ENCODE data around the gene SCAPER. TPM values are rescaled to one million over a fixed set of nuclear protein-coding genes. Genes with fewer than 3 reads are reported as not detected.
A peak's percentile ranks its signal among the peaks of the same experiment; 100 is the strongest.

The SCAPER gene
- total and polyA plus RNA-seq, 2 donors (not counting 1 experiment from before 2014, with no cell fraction given), result 8.3 to 61.6 TPM

GRCh38 chr15:76576523-76577279 lies 328.4 kb downstream of the SCAPER start:
- Mint-ChIP-seq H3K27me3 (no peaks in the 10 kb centered on the region), H3K27ac (no peak overlapping the region), H3K4me3 (no peak overlapping the region), H3K9me3 (ENCODE audit: insufficient read depth) (peaks cover 8% of the 10 kb centered on the region), H3K4me1 (peaks cover 26% of the 10 kb centered on the region)
- DNase-seq, result no peak
- Histone ChIP-seq H2AFZ (ENCODE audit: insufficient read depth, low read depth, low read length, poor library complexity, severe bottlenecking) (no peak overlapping the region), H3K9me3 (ENCODE audit: control extremely low read depth in 1 of 3, control insufficient read depth in 2 of 3, insufficient read depth in 1 of 3, low read length in 2 of 3) (peaks cover 0 to 4% (median 3%) of the 10 kb centered on the region in 3 donors), H3K4me2 (replicated peaks; ENCODE audit: low read depth, low read length, poor library complexity, severe bottlenecking) (no peak overlapping the region), H3K9ac (ENCODE audit: low read length) (no peak overlapping the region), H3K27me3 (replicated peaks in 1 of 4; ENCODE audit: control extremely low read depth in 1 of 4, control insufficient read depth in 3 of 4, insufficient read depth in 4 of 4, low read length in 3 of 4) (no peaks in the 10 kb centered on the region), H3K4me3 (ENCODE audit: control extremely low read depth in 1 of 5, extremely low read depth in 1 of 5, insufficient read depth in 1 of 5, low read depth in 2 of 5, low read length in 4 of 5) (no peak overlapping the region), H3K4me1 (ENCODE audit: control insufficient read depth in 2 of 2, insufficient read depth in 2 of 2, low read length in 2 of 2) (peaks cover 13 to 16% of the 10 kb centered on the region in 2 donors), H3K36me3 (replicated peaks in 1 of 2; ENCODE audit: control extremely low read depth in 1 of 2, control insufficient read depth in 1 of 2, extremely low read depth in 1 of 2, insufficient read depth in 2 of 2, low read length in 1 of 2) (peaks cover 0 to under 1% of the 10 kb centered on the region in 2 experiments), H3K27ac (ENCODE audit: low read length in 2 of 2) (no peak overlapping the region), H4K20me1 (ENCODE audit: control insufficient read depth, insufficient read depth, low read length, poor library complexity, severe bottlenecking) (no peaks in the 10 kb centered on the region), H3K79me2 (ENCODE audit: control insufficient read depth, insufficient read depth, low read length) (no peaks in the 10 kb centered on the region)
- no peak for ATAC-seq (ENCODE audit: low read depth)
- CTCF ChIA-PET, result no interaction called here
- WGBS (ENCODE audit: insufficient coverage), result 86% methylated on average over 2 of the region's 9 CpGs
- POLR2A ChIA-PET, result no interaction called here
- TF ChIP-seq EZH2 (IDR thresholded peaks at IDR 0.05; ENCODE audit: borderline replicate concordance, insufficient read depth, low read depth, low read length, poor library complexity, severe bottlenecking), result no peak
- TF ChIP-seq CTCF (IDR thresholded peaks at IDR 0.05), result no peak
- intact Hi-C loops (cut with micrococcal nuclease), result no loop called here

GRCh38 chr15:76575679-76576078 lies 329.5 kb downstream of the SCAPER start:
- peak overlapping the region in 1 of 2 donors; percentile 14 for H3K27ac ChIP-seq (ENCODE audit: low read length in 2 of 2)
- intact Hi-C loops (cut with micrococcal nuclease), result no loop called here
- H3K4me3 ChIP-seq (ENCODE audit: control extremely low read depth in 1 of 5, extremely low read depth in 1 of 5, insufficient read depth in 1 of 5, low read depth in 2 of 5, low read length in 4 of 5), result no peak overlapping the region
- no peak for ATAC-seq (ENCODE audit: low read depth)
- WGBS (ENCODE audit: insufficient coverage), result 60% methylated on average over 1 of the region's 2 CpGs
- H3K79me2 ChIP-seq (ENCODE audit: control insufficient read depth, insufficient read depth, low read length), result no peaks in the 10 kb centered on the region
- no peaks in the 10 kb centered on the region for H3K27me3 Mint-ChIP-seq
- POLR2A ChIA-PET, result no interaction called here
- H2AFZ ChIP-seq (ENCODE audit: insufficient read depth, low read depth, low read length, poor library complexity, severe bottlenecking), result no peak overlapping the region
- H3K9ac ChIP-seq (ENCODE audit: low read length), result no peak overlapping the region
- no peaks in the 10 kb centered on the region for H3K27me3 ChIP-seq (replicated peaks in 1 of 4; ENCODE audit: control extremely low read depth in 1 of 4, control insufficient read depth in 3 of 4, insufficient read depth in 4 of 4, low read length in 3 of 4)
- H4K20me1 ChIP-seq (ENCODE audit: control insufficient read depth, insufficient read depth, low read length, poor library complexity, severe bottlenecking), result no peaks in the 10 kb centered on the region
- peaks cover 0 to 2% of the 10 kb centered on the region in 2 experiments for H3K36me3 ChIP-seq (replicated peaks in 1 of 2; ENCODE audit: control extremely low read depth in 1 of 2, control insufficient read depth in 1 of 2, extremely low read depth in 1 of 2, insufficient read depth in 2 of 2, low read length in 1 of 2)
- H3K4me1 Mint-ChIP-seq, result peaks cover 26% of the 10 kb centered on the region
- peaks cover 13 to 16% of the 10 kb centered on the region in 2 donors for H3K4me1 ChIP-seq (ENCODE audit: control insufficient read depth in 2 of 2, insufficient read depth in 2 of 2, low read length in 2 of 2)
- H3K4me2 ChIP-seq (replicated peaks; ENCODE audit: low read depth, low read length, poor library complexity, severe bottlenecking), result peak overlapping the region; percentile 11
- CTCF ChIA-PET, result interaction anchor here (0.8 kb wide), 1 partner anchor 385 kb away, joined by 3 read pairs; no protein-coding TSS in a partner anchor
- peak overlapping the region; percentile 2 for H3K4me3 Mint-ChIP-seq
- TF ChIP-seq CTCF (IDR thresholded peaks at IDR 0.05) (no peak), EZH2 (IDR thresholded peaks at IDR 0.05; ENCODE audit: borderline replicate concordance, insufficient read depth, low read depth, low read length, poor library complexity, severe bottlenecking) (no peak)
- H3K9me3 Mint-ChIP-seq (ENCODE audit: insufficient read depth), result peaks cover under 1% of the 10 kb centered on the region
- peak overlapping the region; percentile 50 for H3K27ac Mint-ChIP-seq
- H3K9me3 ChIP-seq (ENCODE audit: control extremely low read depth in 1 of 3, control insufficient read depth in 2 of 3, insufficient read depth in 1 of 3, low read length in 2 of 3), result no peaks in the 10 kb centered on the region
- DNase-seq, result no peak
